HG02970 (cell line): Measurements from ENCODE around the gene RFTN2.
"Not testable (repeated sequence)": the region's sequence is repeated elsewhere in the genome, so short reads cannot be mapped to it uniquely, and the experiment has no call there.

ENCODE experiments used
- ATAC-seq: cut with Tn5 transposase; IDR thresholded peaks from one replicate; pipeline ENCODE4 v1.9.1; 2021; ENCODE audit warnings: mild to moderate bottlenecking, moderate library complexity, moderate number of reproducible peaks; ENCODE audit not compliant: unreplicated experiment, low FRiP score

The RFTN2 gene

DNA sequence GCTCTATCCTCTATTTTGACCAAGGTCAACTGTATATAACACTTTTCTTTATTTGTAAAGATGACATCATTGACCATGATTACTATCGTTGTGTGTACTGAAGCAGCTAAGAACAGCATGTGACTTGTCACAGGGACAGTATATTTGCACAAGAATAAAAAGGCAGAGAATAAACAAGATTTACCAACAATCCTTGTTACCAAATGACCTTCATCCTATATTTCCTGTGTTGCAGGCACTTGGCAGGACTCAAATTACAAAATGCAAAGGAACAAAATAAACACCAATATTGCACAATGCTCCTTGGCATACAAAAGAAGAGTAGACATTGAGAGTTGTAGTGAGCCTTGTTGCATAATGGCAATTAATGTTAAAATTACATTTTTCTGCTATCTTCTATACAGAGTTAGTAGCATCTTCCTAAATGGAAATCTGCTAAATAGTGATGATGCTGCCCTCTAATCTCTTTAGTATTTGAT, 61.8 kb downstream of the RFTN2 start:
- ATAC-seq = no peak

DNA sequence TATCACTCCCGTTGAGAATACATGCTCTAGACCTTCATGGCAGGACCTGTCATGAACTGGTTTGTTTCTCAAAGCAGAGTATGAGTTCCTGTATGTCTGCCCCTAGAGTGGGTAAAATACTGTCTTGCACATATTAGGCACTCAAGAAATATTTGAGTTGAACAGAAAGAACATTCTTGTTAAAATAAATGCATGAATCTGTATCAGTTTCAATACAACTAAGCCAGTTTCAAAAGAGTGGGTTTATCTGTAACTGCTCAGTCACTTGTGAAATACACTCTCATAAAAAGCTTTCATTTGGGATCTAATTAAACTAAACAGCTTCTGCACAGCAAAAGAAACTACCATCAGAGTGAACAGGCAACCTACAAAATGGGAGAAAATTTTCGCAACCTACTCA, 69.2 kb downstream of the RFTN2 start:
- peak; percentile 49 for ATAC-seq

DNA sequence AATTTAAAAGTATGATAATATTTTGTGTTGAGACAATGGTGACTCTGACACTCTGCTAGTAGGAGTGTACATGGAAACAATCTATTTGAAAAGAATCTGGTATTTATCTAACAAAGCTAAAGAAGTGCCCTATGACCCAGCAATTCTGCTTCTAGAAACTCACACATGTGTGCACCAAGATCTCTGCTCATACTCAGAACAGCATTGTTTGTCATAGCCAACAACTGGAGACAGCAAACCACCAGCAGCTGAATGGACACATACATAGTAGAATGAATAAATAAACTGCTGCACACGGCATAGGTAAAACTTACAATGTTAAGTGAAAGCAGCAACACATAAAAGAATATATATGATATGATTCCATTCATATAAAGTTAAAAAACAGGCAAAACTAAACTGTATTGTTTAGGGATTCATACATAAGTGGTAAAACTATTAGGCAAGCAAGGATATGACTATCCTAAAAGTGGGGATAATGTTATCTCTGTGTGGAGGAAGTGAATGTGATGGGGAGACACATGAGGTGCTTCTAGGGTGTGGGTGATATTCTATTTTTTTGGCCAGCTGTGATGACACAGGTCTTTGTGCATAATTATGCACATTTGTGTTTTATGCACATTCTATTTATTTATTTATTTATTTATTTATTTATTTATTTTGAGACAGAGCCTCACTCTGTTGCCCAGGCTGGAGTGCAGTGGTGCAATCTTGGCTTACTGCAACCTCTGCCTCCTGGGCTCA, 71.1 kb downstream of the RFTN2 start:
- ATAC-seq = no peak

GRCh38 chr2:197601726-197602125, 73.7 kb downstream of the RFTN2 start:
- ATAC-seq = peak; percentile 44

- no peak for ATAC-seq
These were observed 75.1 kb downstream of the RFTN2 start for GRCh38 chr2:197600306-197600705.

- ATAC-seq = no peak
These were observed 76.0 kb downstream of the RFTN2 start for GRCh38 chr2:197599285-197599965.

DNA sequence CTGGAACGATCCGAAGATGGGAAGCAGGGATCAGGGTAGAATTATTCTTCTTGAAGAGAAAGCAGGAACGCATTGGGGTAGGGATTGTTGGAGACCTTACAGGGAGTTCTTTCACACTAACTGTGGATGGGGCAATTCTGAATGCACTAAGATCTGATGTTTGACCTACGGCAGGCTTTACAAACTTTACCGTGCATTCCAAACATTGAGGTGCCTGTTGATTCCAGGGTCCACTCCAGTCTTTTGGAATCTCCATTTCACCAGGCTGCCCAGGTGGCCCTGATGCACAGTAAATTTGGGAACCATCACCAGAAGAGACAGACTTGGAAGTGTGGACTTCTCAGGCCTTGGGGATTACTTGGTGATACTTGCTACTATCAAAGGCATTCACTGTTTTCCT, 76.9 kb downstream of the RFTN2 start:
- no peak for ATAC-seq

DNA sequence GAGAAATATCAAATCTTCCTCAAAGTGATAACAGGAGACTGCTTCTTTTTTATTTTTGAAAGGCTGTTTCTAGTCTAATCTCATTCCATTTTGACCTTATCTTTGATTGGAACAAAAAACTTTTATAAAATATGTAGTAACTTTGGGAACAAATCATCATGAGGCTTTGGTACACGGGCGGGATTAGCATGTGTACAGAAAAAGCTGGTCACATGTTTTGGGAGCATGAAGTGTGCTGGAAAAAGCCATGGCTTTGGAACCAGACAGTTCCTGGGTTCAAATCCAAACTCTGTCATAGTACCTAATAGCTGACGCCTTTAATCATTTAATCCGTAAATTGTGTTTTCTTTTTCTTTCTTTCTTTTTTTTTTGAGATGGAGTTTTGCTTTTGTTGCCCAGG, 78.2 kb downstream of the RFTN2 start:
- ATAC-seq = no peak

GRCh38 chr2:197596766-197597165, 78.6 kb downstream of the RFTN2 start:
- no peak for ATAC-seq

- no peak for ATAC-seq
These were observed 83.9 kb downstream of the RFTN2 start for GRCh38 chr2:197591339-197592072.

- ATAC-seq = not testable (repeated sequence)
These were observed 88.1 kb downstream of the RFTN2 start for GRCh38 chr2:197587255-197587654.

GRCh38 chr2:197580166-197580565, 95.2 kb downstream of the RFTN2 start:
- not testable (repeated sequence) for ATAC-seq

GRCh38 chr2:197578294-197578693, 97.1 kb downstream of the RFTN2 start:
- ATAC-seq = not testable (repeated sequence)

GRCh38 chr2:197577446-197577845, 97.9 kb downstream of the RFTN2 start:
- no peak for ATAC-seq

- ATAC-seq = no peak
These were observed 98.8 kb downstream of the RFTN2 start for GRCh38 chr2:197576631-197577030.

DNA sequence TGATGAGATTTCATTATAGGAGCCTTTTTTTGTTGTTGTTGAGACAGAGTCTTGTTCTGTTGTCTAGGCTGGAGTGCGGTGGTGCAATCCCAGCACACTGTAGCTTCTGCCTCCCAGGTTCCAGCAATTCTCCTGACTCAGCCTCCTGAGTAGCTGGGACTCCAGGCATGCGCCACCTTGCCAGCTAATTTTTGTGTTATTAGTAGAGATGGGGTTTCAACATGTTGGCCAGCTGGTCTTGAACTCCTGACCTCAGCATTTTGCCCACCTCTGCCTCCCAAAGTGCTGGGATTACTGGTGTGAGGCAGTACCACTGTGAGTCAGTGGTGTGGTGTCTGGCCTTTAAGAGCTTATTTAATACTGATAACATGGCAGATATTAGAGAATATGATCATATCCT, 99.4 kb downstream of the RFTN2 start:
- ATAC-seq = no peak

- no peak for ATAC-seq
These were observed 101.8 kb downstream of the RFTN2 start for GRCh38 chr2:197573608-197574007.

- ATAC-seq = no peak
These were observed 103.6 kb downstream of the RFTN2 start for GRCh38 chr2:197571627-197572271.

DNA sequence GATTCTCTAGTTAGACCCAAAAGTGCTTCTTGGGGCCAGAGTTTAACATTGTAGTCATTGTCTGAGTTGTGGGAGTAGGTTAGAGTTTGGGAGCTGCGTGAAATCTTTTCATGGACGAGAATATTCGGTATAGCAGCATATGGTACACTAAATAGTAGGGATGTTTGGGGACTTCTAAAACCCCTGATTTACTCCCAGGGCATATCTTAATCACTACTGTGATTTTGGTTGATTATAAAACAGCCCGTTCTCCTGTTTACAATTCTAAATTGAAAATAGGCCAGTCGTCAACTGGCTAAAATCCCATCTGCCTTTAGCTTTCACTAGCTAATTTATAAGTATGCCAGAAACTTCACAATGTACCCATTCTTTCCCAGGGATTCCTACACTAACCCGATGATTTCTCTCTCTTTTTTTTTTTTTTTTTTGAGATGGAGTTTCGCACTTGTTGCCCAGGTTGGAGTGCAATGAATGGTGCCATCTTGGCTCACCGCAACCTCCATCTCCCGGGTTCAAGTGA, 115.2 kb downstream of the RFTN2 start:
- no peak for ATAC-seq

GRCh38 chr2:197559681-197560080, 115.7 kb downstream of the RFTN2 start:
- ATAC-seq = no peak

DNA sequence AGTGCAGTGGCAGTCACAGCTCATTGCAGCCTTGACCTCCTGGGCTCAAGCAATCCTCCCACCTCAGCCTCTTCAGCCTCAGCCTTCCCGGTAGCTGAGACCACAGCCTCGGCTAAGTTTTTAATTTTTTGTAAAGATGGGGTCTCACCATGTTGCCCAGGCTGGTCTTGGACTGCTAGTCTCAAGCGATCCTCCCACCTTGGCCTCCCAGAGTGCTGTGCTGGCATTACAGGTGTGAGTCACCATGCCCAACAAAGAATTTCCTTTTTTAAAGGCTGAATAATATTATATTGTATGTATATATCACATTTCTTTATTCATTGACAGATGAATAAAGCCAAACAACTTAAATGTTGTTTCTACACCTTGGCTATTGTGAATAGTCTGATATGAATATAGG, 117.0 kb downstream of the RFTN2 start:
- ATAC-seq = no peak
